ENCODE data around the gene MAVS. TPM values are rescaled to one million over a fixed set of nuclear protein-coding genes. Genes with fewer than 3 reads are reported as not detected.
"Not testable (repeated sequence)": the region's sequence is repeated elsewhere in the genome, so short reads cannot be mapped to it uniquely, and the experiment has no call there.

The MAVS gene
- total RNA-seq, 1 donor from 2014 or later, result 37.9 TPM

DNA sequence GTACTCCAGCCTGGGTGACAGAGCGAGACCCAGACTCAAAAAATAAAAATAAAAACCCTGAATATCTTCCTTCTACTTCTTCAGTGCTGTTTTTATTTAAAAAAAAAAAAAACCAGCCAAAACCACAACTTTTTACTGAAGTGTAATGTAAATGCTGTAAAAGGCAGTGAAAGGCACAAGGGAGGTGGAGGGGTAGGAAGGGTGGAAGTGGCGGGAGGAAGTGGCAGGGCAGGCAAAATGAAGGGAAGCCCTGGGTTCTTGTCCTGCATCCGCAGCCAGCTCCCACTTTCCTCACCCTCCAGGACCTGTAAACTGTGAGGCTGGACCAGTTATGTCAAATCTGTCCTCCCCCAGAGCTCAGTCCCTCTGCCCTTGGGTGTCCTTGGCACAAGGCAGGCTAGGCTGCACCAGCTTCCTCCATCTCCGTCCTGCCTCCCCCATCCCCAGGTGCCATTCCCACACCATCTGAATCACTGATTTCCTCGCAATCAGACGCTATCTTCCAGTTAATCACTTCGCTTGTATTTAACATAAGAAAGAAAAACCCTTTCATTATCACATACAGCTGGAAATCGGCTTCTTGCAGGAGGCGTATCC lies 28.8 kb downstream of the MAVS start:
- Mint-ChIP-seq H3K9me3 (ENCODE audit: low read depth) (no peaks in the 10 kb centered on the region), H3K36me3 (ENCODE audit: low read depth) (peaks cover 8% of the 10 kb centered on the region), H3K4me3 (ENCODE audit: unreplicated experiment) (no peak overlapping the region), H3K4me1 (ENCODE audit: low read depth) (peaks cover 32% of the 10 kb centered on the region), H3K27me3 (ENCODE audit: low read depth) (no peaks in the 10 kb centered on the region), H3K27ac (ENCODE audit: unreplicated experiment) (no peak overlapping the region)
- no peak for DNase-seq (ENCODE audit: low spot score)
- TF ChIP-seq, protein P1, sequence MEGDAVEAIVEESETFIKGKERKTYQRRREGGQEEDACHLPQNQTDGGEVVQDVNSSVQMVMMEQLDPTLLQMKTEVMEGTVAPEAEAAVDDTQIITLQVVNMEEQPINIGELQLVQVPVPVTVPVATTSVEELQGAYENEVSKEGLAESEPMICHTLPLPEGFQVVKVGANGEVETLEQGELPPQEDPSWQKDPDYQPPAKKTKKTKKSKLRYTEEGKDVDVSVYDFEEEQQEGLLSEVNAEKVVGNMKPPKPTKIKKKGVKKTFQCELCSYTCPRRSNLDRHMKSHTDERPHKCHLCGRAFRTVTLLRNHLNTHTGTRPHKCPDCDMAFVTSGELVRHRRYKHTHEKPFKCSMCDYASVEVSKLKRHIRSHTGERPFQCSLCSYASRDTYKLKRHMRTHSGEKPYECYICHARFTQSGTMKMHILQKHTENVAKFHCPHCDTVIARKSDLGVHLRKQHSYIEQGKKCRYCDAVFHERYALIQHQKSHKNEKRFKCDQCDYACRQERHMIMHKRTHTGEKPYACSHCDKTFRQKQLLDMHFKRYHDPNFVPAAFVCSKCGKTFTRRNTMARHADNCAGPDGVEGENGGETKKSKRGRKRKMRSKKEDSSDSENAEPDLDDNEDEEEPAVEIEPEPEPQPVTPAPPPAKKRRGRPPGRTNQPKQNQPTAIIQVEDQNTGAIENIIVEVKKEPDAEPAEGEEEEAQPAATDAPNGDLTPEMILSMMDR (IDR thresholded peaks at IDR 0.05), result no peak

GRCh38 chr20:3876000-3876399 lies 29.4 kb downstream of the MAVS start:
- H3K27me3 Mint-ChIP-seq (ENCODE audit: low read depth), result no peaks in the 10 kb centered on the region
- peaks cover 8% of the 10 kb centered on the region for H3K36me3 Mint-ChIP-seq (ENCODE audit: low read depth)
- H3K4me3 Mint-ChIP-seq (ENCODE audit: unreplicated experiment), result no peak overlapping the region
- peaks cover 32% of the 10 kb centered on the region for H3K4me1 Mint-ChIP-seq (ENCODE audit: low read depth)
- no peaks in the 10 kb centered on the region for H3K9me3 Mint-ChIP-seq (ENCODE audit: low read depth)
- no peak overlapping the region for H3K27ac Mint-ChIP-seq (ENCODE audit: unreplicated experiment)
- TF ChIP-seq, protein P1 (IDR thresholded peaks at IDR 0.05), result no peak
- DNase-seq (ENCODE audit: low spot score), result no peak

DNA sequence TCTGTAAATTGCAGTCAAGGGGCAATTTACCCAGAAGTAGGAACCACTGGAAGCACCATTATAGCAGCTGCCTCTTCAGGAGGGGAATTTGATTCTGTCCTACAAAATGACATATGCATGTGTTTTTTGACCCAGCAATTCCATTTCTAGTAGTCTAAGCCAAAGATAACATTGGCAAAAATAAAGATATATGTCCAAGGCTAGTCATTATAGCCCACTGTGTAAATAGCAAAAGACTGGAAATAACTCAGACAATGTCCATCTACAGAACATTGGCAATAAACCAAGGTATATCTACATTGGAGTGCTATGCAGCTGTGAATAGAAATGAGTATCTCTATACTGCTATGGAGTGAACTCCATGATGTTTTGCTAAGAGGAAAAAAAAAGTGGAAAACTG lies 30.0 kb downstream of the MAVS start:
- Mint-ChIP-seq H3K9me3 (ENCODE audit: low read depth) (no peaks in the 10 kb centered on the region), H3K4me3 (ENCODE audit: unreplicated experiment) (no peak overlapping the region), H3K27ac (ENCODE audit: unreplicated experiment) (peak overlapping the region; percentile 61), H3K27me3 (ENCODE audit: low read depth) (no peaks in the 10 kb centered on the region), H3K4me1 (ENCODE audit: low read depth) (peaks cover 27% of the 10 kb centered on the region), H3K36me3 (ENCODE audit: low read depth) (peaks cover 8% of the 10 kb centered on the region)
- DNase-seq (ENCODE audit: low spot score), result no peak
- TF ChIP-seq, protein P1 (IDR thresholded peaks at IDR 0.05), result no peak

- H3K27me3 Mint-ChIP-seq (ENCODE audit: low read depth); H3K36me3 Mint-ChIP-seq (ENCODE audit: low read depth); H3K27ac Mint-ChIP-seq (ENCODE audit: unreplicated experiment); DNase-seq (ENCODE audit: low spot score); H3K4me3 Mint-ChIP-seq (ENCODE audit: unreplicated experiment); H3K9me3 Mint-ChIP-seq (ENCODE audit: low read depth): not testable (repeated sequence)
- peaks cover 23% of the 10 kb centered on the region for H3K4me1 Mint-ChIP-seq (ENCODE audit: low read depth)
These were observed 32.3 kb downstream of the MAVS start for GRCh38 chr20:3878921-3879274.

GRCh38 chr20:3885715-3886114 lies 39.1 kb downstream of the MAVS start:
- TF ChIP-seq, protein P1 (IDR thresholded peaks at IDR 0.05), result no peak
- Mint-ChIP-seq H3K4me3 (ENCODE audit: unreplicated experiment) (no peak overlapping the region), H3K9me3 (ENCODE audit: low read depth) (no peaks in the 10 kb centered on the region), H3K27me3 (ENCODE audit: low read depth) (no peaks in the 10 kb centered on the region), H3K36me3 (ENCODE audit: low read depth) (no peaks in the 10 kb centered on the region), H3K27ac (ENCODE audit: unreplicated experiment) (no peak overlapping the region), H3K4me1 (ENCODE audit: low read depth) (peaks cover 17% of the 10 kb centered on the region)
- DNase-seq (ENCODE audit: low spot score), result no peak

GRCh38 chr20:3887876-3888620 lies 41.4 kb downstream of the MAVS start:
- peak overlapping the region; percentile 90 for H3K27ac Mint-ChIP-seq (ENCODE audit: unreplicated experiment)

More at GRCh38 chr20:3887876-3888620, 41.4 kb downstream of the MAVS start:
- H3K9me3 Mint-ChIP-seq (ENCODE audit: low read depth), result no peaks in the 10 kb centered on the region
- DNase-seq (ENCODE audit: low spot score), result no peak
- peaks cover 41% of the 10 kb centered on the region for H3K4me1 Mint-ChIP-seq (ENCODE audit: low read depth)
- TF ChIP-seq, protein P1 (IDR thresholded peaks at IDR 0.05), result no peak
- H3K4me3 Mint-ChIP-seq (ENCODE audit: unreplicated experiment), result peak overlapping the region; percentile 92
- no peaks in the 10 kb centered on the region for H3K36me3 Mint-ChIP-seq (ENCODE audit: low read depth)
- H3K27me3 Mint-ChIP-seq (ENCODE audit: low read depth), result no peaks in the 10 kb centered on the region

Data from chondrocyte (in vitro differentiated cells).